Measurements from ENCODE around the gene HINT3. TPM values are rescaled to one million over a fixed set of nuclear protein-coding genes. Genes with fewer than 3 reads are reported as not detected.

HINT3 gene
- total and polyA plus RNA-seq, 2 of the 13 experiments (the other 11 are each of a cell fraction or from before 2014, with no cell fraction given): 3.1 to 22.8 TPM

DNA sequence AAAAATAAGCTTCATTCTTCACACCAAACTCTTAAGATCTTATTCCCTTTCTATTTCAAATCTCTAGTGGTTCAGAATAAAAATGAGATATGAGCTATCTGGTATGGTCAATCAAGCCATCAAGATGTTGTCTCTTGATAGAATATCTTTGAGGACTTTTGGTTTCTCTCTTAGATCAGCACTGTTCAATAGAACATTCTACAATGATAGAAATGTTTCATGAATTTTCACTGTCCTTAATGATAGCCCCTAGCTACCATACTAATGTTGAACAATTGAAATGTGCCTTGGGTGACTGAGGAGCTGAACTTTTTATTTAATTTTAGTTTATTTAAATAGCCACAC, 24.1 kb upstream of the HINT3 start:
- Histone ChIP-seq H3K4me3 (replicated peaks in 1 of 3; ENCODE audit: insufficient read depth in 1 of 3, low read depth in 2 of 3, low read length in 3 of 3) (no peak overlapping the region), H3K4me1 (ENCODE audit: insufficient read depth, low read length) (peaks cover 14% of the 10 kb centered on the region), H3K79me2 (ENCODE audit: insufficient read depth, low read length) (no peaks in the 10 kb centered on the region), H4K20me1 (ENCODE audit: insufficient read depth, low read length) (no peaks in the 10 kb centered on the region), H3K4me2 (ENCODE audit: low read depth, low read length) (no peak overlapping the region), H3K9me3 (ENCODE audit: low read length) (no peaks in the 10 kb centered on the region), H3K36me3 (replicated peaks in 1 of 2; ENCODE audit: control insufficient read depth in 1 of 2, insufficient read depth in 2 of 2, low read length in 2 of 2) (peaks cover 8 to 16% of the 10 kb centered on the region in 2 experiments), H3K27me3 (ENCODE audit: control insufficient read depth in 1 of 2, insufficient read depth in 2 of 2, low read length in 2 of 2) (no peaks in the 10 kb centered on the region), H3K9ac (ENCODE audit: insufficient read depth, low read depth, low read length) (no peak overlapping the region), H3K27ac (ENCODE audit: extremely low read length, insufficient read depth, low read length) (no peak overlapping the region), H2AFZ (ENCODE audit: low read length) (no peak overlapping the region)
- TF ChIP-seq GTF3A (CRISPR knock-in tag; conservative IDR thresholded peaks at IDR 0.05): no peak
- TF ChIP-seq BRCA1 (CRISPR knock-in tag; IDR thresholded peaks at IDR 0.05): no peak
- TF ChIP-seq, protein P1, sequence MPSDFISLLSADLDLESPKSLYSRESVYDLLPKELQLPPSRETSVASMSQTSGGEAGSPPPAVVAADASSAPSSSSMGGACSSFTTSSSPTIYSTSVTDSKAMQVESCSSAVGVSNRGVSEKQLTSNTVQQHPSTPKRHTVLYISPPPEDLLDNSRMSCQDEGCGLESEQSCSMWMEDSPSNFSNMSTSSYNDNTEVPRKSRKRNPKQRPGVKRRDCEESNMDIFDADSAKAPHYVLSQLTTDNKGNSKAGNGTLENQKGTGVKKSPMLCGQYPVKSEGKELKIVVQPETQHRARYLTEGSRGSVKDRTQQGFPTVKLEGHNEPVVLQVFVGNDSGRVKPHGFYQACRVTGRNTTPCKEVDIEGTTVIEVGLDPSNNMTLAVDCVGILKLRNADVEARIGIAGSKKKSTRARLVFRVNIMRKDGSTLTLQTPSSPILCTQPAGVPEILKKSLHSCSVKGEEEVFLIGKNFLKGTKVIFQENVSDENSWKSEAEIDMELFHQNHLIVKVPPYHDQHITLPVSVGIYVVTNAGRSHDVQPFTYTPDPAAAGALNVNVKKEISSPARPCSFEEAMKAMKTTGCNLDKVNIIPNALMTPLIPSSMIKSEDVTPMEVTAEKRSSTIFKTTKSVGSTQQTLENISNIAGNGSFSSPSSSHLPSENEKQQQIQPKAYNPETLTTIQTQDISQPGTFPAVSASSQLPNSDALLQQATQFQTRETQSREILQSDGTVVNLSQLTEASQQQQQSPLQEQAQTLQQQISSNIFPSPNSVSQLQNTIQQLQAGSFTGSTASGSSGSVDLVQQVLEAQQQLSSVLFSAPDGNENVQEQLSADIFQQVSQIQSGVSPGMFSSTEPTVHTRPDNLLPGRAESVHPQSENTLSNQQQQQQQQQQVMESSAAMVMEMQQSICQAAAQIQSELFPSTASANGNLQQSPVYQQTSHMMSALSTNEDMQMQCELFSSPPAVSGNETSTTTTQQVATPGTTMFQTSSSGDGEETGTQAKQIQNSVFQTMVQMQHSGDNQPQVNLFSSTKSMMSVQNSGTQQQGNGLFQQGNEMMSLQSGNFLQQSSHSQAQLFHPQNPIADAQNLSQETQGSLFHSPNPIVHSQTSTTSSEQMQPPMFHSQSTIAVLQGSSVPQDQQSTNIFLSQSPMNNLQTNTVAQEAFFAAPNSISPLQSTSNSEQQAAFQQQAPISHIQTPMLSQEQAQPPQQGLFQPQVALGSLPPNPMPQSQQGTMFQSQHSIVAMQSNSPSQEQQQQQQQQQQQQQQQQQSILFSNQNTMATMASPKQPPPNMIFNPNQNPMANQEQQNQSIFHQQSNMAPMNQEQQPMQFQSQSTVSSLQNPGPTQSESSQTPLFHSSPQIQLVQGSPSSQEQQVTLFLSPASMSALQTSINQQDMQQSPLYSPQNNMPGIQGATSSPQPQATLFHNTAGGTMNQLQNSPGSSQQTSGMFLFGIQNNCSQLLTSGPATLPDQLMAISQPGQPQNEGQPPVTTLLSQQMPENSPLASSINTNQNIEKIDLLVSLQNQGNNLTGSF (CRISPR knock-in tag; IDR thresholded peaks at IDR 0.05): no peak
- no peak for TF ChIP-seq MIXL1 (CRISPR knock-in tag; IDR thresholded peaks at IDR 0.05)
- no peak for TF ChIP-seq GATA4 (IDR thresholded peaks at IDR 0.05; ENCODE audit: borderline replicate concordance, low read depth)
- no peak for TF ChIP-seq ZFYVE20 (CRISPR knock-in tag; IDR thresholded peaks at IDR 0.05; ENCODE audit: borderline replicate concordance, low read depth)
- TF ChIP-seq SUZ12 (IDR thresholded peaks at IDR 0.05; ENCODE audit: low read depth, low read length): no peak
- TF ChIP-seq, protein P2, sequence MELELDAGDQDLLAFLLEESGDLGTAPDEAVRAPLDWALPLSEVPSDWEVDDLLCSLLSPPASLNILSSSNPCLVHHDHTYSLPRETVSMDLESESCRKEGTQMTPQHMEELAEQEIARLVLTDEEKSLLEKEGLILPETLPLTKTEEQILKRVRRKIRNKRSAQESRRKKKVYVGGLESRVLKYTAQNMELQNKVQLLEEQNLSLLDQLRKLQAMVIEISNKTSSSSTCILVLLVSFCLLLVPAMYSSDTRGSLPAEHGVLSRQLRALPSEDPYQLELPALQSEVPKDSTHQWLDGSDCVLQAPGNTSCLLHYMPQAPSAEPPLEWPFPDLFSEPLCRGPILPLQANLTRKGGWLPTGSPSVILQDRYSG (CRISPR knock-in tag; IDR thresholded peaks at IDR 0.05): no peak
- TF ChIP-seq JUND (CRISPR knock-in tag; IDR thresholded peaks at IDR 0.05): no peak
- TF ChIP-seq PHB2 (IDR thresholded peaks at IDR 0.05; ENCODE audit: partially characterized antibody): no peak
- DNase-seq (ENCODE audit: low spot score) (no peak), FAIRE-seq (no peak), ATAC-seq (no peak)
- no TSS peak for BruUV-seq (replicated peaks)
- intact Hi-C loops (cut with micrococcal nuclease; ENCODE audit: unreplicated experiment): no loop called here
- CTCF ChIA-PET (ENCODE audit: low intra/inter-chr PET ratio, low total read pairs): no interaction called here
- in situ Hi-C loops (cut with HindIII; ENCODE audit: extremely low pct_ligation_motif_present, low pct_unique_long_range_greater_than_20kb): no loop called here
- POLR2A ChIA-PET: interaction anchor here (1.6 kb wide), 1 partner anchor 24 kb away, joined by 3 read pairs; the partner anchor contains the start of gene HINT3
